DOHH2 (cell line): ENCODE data around the gene ZNF747.

Source experiments
- EZH2phosphoT487 ChIP-seq: fragments of 200-600 bp; sonication (generic); IDR thresholded peaks from 2 replicates; pipeline ENCODE4 v1.6.1; 2017; ENCODE audit warnings: borderline replicate concordance, mild to moderate bottlenecking, antibody characterized with exemption, low read length, moderate library complexity, mixed read lengths
- TF ChIP-seq, protein P1 (sequence below): fragments of 200-600 bp; sonication (generic); IDR thresholded peaks from one replicate; pipeline ENCODE4 v1.5.1; 2014; ENCODE audit warnings: antibody characterized with exemption, mild to moderate bottlenecking, low read depth, low read length; ENCODE audit not compliant: poor library complexity, severe bottlenecking

DNA sequence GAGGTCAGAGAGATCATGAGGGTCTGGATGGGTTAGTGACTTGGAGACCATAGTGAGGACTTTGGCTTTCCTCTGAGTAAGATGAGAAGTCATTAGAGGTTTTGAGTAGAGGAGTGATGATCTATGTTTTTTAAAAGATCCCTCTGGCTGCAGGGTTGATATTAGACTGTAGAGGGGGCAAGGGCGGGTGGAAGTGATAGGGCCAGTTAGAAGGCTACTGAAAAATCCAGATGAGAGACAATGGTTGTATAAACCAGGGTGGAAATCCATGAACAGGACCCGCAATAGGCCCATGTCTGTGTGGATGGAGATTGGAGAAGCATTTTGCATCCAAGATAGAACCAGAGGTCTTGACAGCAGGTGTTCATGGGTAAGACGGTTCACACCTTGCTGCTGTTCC, 52.3 kb downstream of the ZNF747 start:
- TF ChIP-seq, protein P1, sequence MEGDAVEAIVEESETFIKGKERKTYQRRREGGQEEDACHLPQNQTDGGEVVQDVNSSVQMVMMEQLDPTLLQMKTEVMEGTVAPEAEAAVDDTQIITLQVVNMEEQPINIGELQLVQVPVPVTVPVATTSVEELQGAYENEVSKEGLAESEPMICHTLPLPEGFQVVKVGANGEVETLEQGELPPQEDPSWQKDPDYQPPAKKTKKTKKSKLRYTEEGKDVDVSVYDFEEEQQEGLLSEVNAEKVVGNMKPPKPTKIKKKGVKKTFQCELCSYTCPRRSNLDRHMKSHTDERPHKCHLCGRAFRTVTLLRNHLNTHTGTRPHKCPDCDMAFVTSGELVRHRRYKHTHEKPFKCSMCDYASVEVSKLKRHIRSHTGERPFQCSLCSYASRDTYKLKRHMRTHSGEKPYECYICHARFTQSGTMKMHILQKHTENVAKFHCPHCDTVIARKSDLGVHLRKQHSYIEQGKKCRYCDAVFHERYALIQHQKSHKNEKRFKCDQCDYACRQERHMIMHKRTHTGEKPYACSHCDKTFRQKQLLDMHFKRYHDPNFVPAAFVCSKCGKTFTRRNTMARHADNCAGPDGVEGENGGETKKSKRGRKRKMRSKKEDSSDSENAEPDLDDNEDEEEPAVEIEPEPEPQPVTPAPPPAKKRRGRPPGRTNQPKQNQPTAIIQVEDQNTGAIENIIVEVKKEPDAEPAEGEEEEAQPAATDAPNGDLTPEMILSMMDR = peak; percentile 35
- TF ChIP-seq EZH2phosphoT487 = no peak
